ENCODE data around the gene ATP13A4.

GRCh38 chr3:193574488-193575070, 19.9 kb upstream of the ATP13A4 start:
- no peak for TF ChIP-seq REST (IDR thresholded peaks at IDR 0.05; ENCODE audit: low read depth)
- no peak for TF ChIP-seq EP300 (IDR thresholded peaks at IDR 0.05; ENCODE audit: borderline replicate concordance)
- no peak for TF ChIP-seq MAX (IDR thresholded peaks at IDR 0.05)
- TF ChIP-seq YY1 (IDR thresholded peaks at IDR 0.05; ENCODE audit: low read depth), result no peak
- TF ChIP-seq RAD21 (IDR thresholded peaks at IDR 0.05; ENCODE audit: low read depth), result no peak
- TF ChIP-seq EGR1 (IDR thresholded peaks at IDR 0.05), result no peak
- TF ChIP-seq TEAD4 (IDR thresholded peaks at IDR 0.05), result no peak

All from Ishikawa (cell line).